SW 1271 (cell line): ENCODE measurements around the gene DYNLRB2.

ENCODE experiments used
- DNase-seq, 2 experiments: peaks; one replicate each; lab custom pipeline; 2025; lab: John Stamatoyannopoulos, UW

The DYNLRB2 gene

GRCh38 chr16:80552277-80552676 is 11.5 kb downstream of the DYNLRB2 start:
- DNase-seq, result no peak

GRCh38 chr16:80554033-80554432 is 13.2 kb downstream of the DYNLRB2 start:
- no peak for DNase-seq

- DNase-seq, result no peak
Measured at GRCh38 chr16:80556481-80556880, 15.7 kb downstream of the DYNLRB2 start.

GRCh38 chr16:80557037-80557436 is 16.2 kb downstream of the DYNLRB2 start:
- no peak for DNase-seq

GRCh38 chr16:80559369-80559768 is 18.6 kb downstream of the DYNLRB2 start:
- no peak for DNase-seq

- no peak for DNase-seq
Measured at GRCh38 chr16:80563066-80563465, 22.3 kb downstream of the DYNLRB2 start.

- no peak for DNase-seq
Measured at GRCh38 chr16:80564394-80564793, 23.6 kb downstream of the DYNLRB2 start.

- peak in 1 of 2 experiments; percentile 33 for DNase-seq
Measured at GRCh38 chr16:80569440-80570105, 28.8 kb downstream of the DYNLRB2 start.

- DNase-seq, result no peak
Measured at GRCh38 chr16:80570106-80570478, 29.3 kb downstream of the DYNLRB2 start.

GRCh38 chr16:80573700-80574120 is 32.9 kb downstream of the DYNLRB2 start:
- DNase-seq, result no peak

- DNase-seq, result no peak
Measured at GRCh38 chr16:80576343-80576912, 35.6 kb downstream of the DYNLRB2 start.

GRCh38 chr16:80577485-80578280 is 36.9 kb downstream of the DYNLRB2 start:
- no peak for DNase-seq

GRCh38 chr16:80580109-80580832 is 39.5 kb downstream of the DYNLRB2 start:
- no peak for DNase-seq

GRCh38 chr16:80583466-80583865 is 42.7 kb downstream of the DYNLRB2 start:
- DNase-seq, result no peak

- DNase-seq, result no peak
Measured at GRCh38 chr16:80585764-80586163, 45.0 kb downstream of the DYNLRB2 start.

GRCh38 chr16:80586476-80586875 is 45.7 kb downstream of the DYNLRB2 start:
- no peak for DNase-seq

- DNase-seq, result no peak
Measured at GRCh38 chr16:80587071-80587470, 46.3 kb downstream of the DYNLRB2 start.

- no peak for DNase-seq
Measured at GRCh38 chr16:80591071-80591915, 50.5 kb downstream of the DYNLRB2 start.

GRCh38 chr16:80592273-80592672 is 51.5 kb downstream of the DYNLRB2 start:
- DNase-seq, result no peak

GRCh38 chr16:80594756-80595155 is 54.0 kb downstream of the DYNLRB2 start:
- DNase-seq, result no peak

- no peak for DNase-seq
Measured at GRCh38 chr16:80596507-80597207, 55.9 kb downstream of the DYNLRB2 start.
